Measurements from ENCODE around the gene UPK3A. TPM values are rescaled to one million over a fixed set of nuclear protein-coding genes. Genes with fewer than 3 reads are reported as not detected.

The UPK3A gene
- total RNA-seq, 1 donor from 2014 or later: not detected

GRCh38 chr22:45265535-45265934 lies 19.2 kb upstream of the UPK3A start:
- Histone ChIP-seq H3K27ac (replicated peaks) (no peak overlapping the region), H3K4me3 (no peak overlapping the region), H3K36me3 (no peaks in the 10 kb centered on the region), H3K9me3 (replicated peaks) (no peaks in the 10 kb centered on the region), H3K27me3 (ENCODE audit: low read depth) (peaks cover 14% of the 10 kb centered on the region), H3K4me1 (peaks cover 33% of the 10 kb centered on the region)
- no peak for TF ChIP-seq CTCF (IDR thresholded peaks at IDR 0.05; ENCODE audit: borderline replicate concordance)
- no peak for DNase-seq
- intact Hi-C loops (cut with micrococcal nuclease): loop anchor here (2.0 kb wide), 1 partner anchor 179 kb away; no protein-coding TSS in a partner anchor

GRCh38 chr22:45268167-45268957 lies 16.4 kb upstream of the UPK3A start:
- no peak for TF ChIP-seq CTCF (IDR thresholded peaks at IDR 0.05; ENCODE audit: borderline replicate concordance)
- Histone ChIP-seq H3K27ac (replicated peaks) (no peak overlapping the region), H3K4me3 (peak overlapping the region; percentile 72), H3K27me3 (ENCODE audit: low read depth) (peaks cover 14% of the 10 kb centered on the region), H3K4me1 (peaks cover 52% of the 10 kb centered on the region), H3K9me3 (replicated peaks) (no peaks in the 10 kb centered on the region), H3K36me3 (no peaks in the 10 kb centered on the region)
- intact Hi-C loops (cut with micrococcal nuclease): no loop called here
- no peak for DNase-seq

GRCh38 chr22:45268958-45269844 lies 15.5 kb upstream of the UPK3A start:
- peak overlapping the region; percentile 72 for H3K4me3 ChIP-seq
- H3K27me3 ChIP-seq (ENCODE audit: low read depth): peaks cover 14% of the 10 kb centered on the region
- DNase-seq: peak; percentile 84
- H3K4me1 ChIP-seq: peaks cover 49% of the 10 kb centered on the region
- H3K9me3 ChIP-seq (replicated peaks): no peaks in the 10 kb centered on the region
- intact Hi-C loops (cut with micrococcal nuclease): no loop called here
- H3K36me3 ChIP-seq: no peaks in the 10 kb centered on the region
- H3K27ac ChIP-seq (replicated peaks): peak overlapping the region; percentile 91
- TF ChIP-seq CTCF (IDR thresholded peaks at IDR 0.05; ENCODE audit: borderline replicate concordance): peak; percentile 97

GRCh38 chr22:45270095-45271020 lies 14.4 kb upstream of the UPK3A start:
- Histone ChIP-seq H3K27me3 (ENCODE audit: low read depth) (peaks cover 12% of the 10 kb centered on the region), H3K4me3 (no peak overlapping the region), H3K9me3 (replicated peaks) (no peaks in the 10 kb centered on the region), H3K27ac (replicated peaks) (peak overlapping the region; percentile 91), H3K36me3 (no peaks in the 10 kb centered on the region), H3K4me1 (peaks cover 49% of the 10 kb centered on the region)
- intact Hi-C loops (cut with micrococcal nuclease): no loop called here
- TF ChIP-seq CTCF (IDR thresholded peaks at IDR 0.05; ENCODE audit: borderline replicate concordance): no peak
- no peak for DNase-seq

Measured in left ventricle myocardium inferior (tissue), 1 donor.